DMS53 (cell line): ENCODE data around the gene WFIKKN1.

ENCODE experiments used
- DNase-seq: peaks from one replicate; lab custom pipeline; 2025; lab: John Stamatoyannopoulos, UW

The WFIKKN1 gene

GRCh38 chr16:657487-657886 is 26.7 kb downstream of the WFIKKN1 start:
- DNase-seq = no peak

- DNase-seq = no peak
Measured at GRCh38 chr16:658679-659571, 28.1 kb downstream of the WFIKKN1 start.

GRCh38 chr16:659618-660017 is 28.8 kb downstream of the WFIKKN1 start:
- DNase-seq = no peak

GRCh38 chr16:660132-660458 is 29.3 kb downstream of the WFIKKN1 start:
- DNase-seq = no peak

GRCh38 chr16:660459-661183 is 29.8 kb downstream of the WFIKKN1 start:
- peak; percentile 98 for DNase-seq

- DNase-seq = no peak
Measured at GRCh38 chr16:661184-661821, 30.5 kb downstream of the WFIKKN1 start.

GRCh38 chr16:662095-662494 is 31.3 kb downstream of the WFIKKN1 start:
- no peak for DNase-seq

- no peak for DNase-seq
Measured at GRCh38 chr16:662597-662996, 31.8 kb downstream of the WFIKKN1 start.

GRCh38 chr16:666572-666971 is 35.8 kb downstream of the WFIKKN1 start:
- no peak for DNase-seq

- no peak for DNase-seq
Measured at GRCh38 chr16:667113-667779, 36.5 kb downstream of the WFIKKN1 start.

GRCh38 chr16:667780-668518 is 37.2 kb downstream of the WFIKKN1 start, which contains the start of gene RHOT2:
Gene RHOT2 (plus strand): TSS chr16:668132. CDS start chr16:668200, 68 bp downstream.
- DNase-seq = peak; percentile 95

GRCh38 chr16:668519-669171 is 37.9 kb downstream of the WFIKKN1 start:
- DNase-seq = peak; percentile 51

GRCh38 chr16:669666-670065 is 38.9 kb downstream of the WFIKKN1 start:
- DNase-seq = no peak

- DNase-seq = no peak
Measured at GRCh38 chr16:670485-671352, 39.9 kb downstream of the WFIKKN1 start.

GRCh38 chr16:671353-672131 is 40.8 kb downstream of the WFIKKN1 start:
- no peak for DNase-seq

GRCh38 chr16:672371-672770 is 41.6 kb downstream of the WFIKKN1 start:
- no peak for DNase-seq

- no peak for DNase-seq
Measured at GRCh38 chr16:672851-673250, 42.1 kb downstream of the WFIKKN1 start.

- no peak for DNase-seq
Measured at GRCh38 chr16:673399-673991, 42.7 kb downstream of the WFIKKN1 start.
